Activated CD4-positive, alpha-beta T cell treated with anti-CD3 and anti-CD28 coated beads for 36 hours (primary cell): ENCODE data around the gene LPP. TPM values are rescaled to one million over a fixed set of nuclear protein-coding genes. Genes with fewer than 3 reads are reported as not detected.

Experiments used
- ATAC-seq: fragments of 200-7000 bp; cut with Tn5 transposase; one replicate; pipeline ENCODE4 v1.10.0; 2021; ENCODE audit warnings: mild to moderate bottlenecking, moderate library complexity
- CTCF ChIA-PET: fragments of 350-600 bp; sonication (Branson Sonifier 250); formaldehyde crosslinking; loops from one replicate; lab custom pipeline; 2021; ENCODE audit warnings: antibody characterized with exemption; lab: Charles Lee
- POLR2A ChIA-PET: fragments of 350-600 bp; sonication (Branson Sonifier 250); formaldehyde crosslinking; loops from one replicate; lab custom pipeline; 2021; ENCODE audit warnings: antibody characterized with exemption, inconsistent platforms; lab: Charles Lee
- DNase-seq: peaks from one replicate; pipeline ENCODE4 v3.0.0-alpha.2; 2020
- H3K27ac Mint-ChIP-seq: one replicate; pipeline ENCODE4 v1.8.0; 2021; ENCODE audit warnings: mixed read lengths
- H3K27me3 Mint-ChIP-seq: one replicate; pipeline ENCODE4 v1.8.0; 2021; ENCODE audit warnings: mixed read lengths
- H3K36me3 Mint-ChIP-seq: one replicate; pipeline ENCODE4 v1.8.0; 2021; ENCODE audit warnings: low read depth, mixed read lengths
- H3K4me1 Mint-ChIP-seq: one replicate; pipeline ENCODE4 v1.8.0; 2021; ENCODE audit warnings: mixed read lengths
- H3K4me3 Mint-ChIP-seq: one replicate; pipeline ENCODE4 v1.8.0; 2021; ENCODE audit warnings: mild to moderate bottlenecking, moderate library complexity, mixed read lengths
- H3K9me3 Mint-ChIP-seq: one replicate; pipeline ENCODE4 v1.8.0; 2021; ENCODE audit warnings: low read depth, mixed read lengths
- intact Hi-C, 2 experiments: fragments of 100-400 bp; cut with DNase I in 1 of 2; cut with micrococcal nuclease in 1 of 2; formaldehyde crosslinking; loops; one replicate each; pipeline versions ENCODE4 v1.14.2 to v1.15.1; 2022 to 2024; cut with DNase I, micrococcal nuclease
- total RNA-seq, 2 experiments: library from RNA; stranded (reverse); gene quantifications; one replicate each; pipeline ENCODE4 v1.2.3, GENCODE V29; 2021

LPP gene
- total RNA-seq, 2 experiments from 2014 or later = 34.7 to 40.6 TPM

GRCh38 chr3:188798556-188799145 lies 644.7 kb downstream of the LPP start:
- Mint-ChIP-seq H3K27me3 (no peaks in the 10 kb centered on the region), H3K4me1 (peaks cover 7% of the 10 kb centered on the region), H3K27ac (no peak overlapping the region), H3K9me3 (no peaks in the 10 kb centered on the region), H3K36me3 (peaks cover 6% of the 10 kb centered on the region), H3K4me3 (no peak overlapping the region)
- ATAC-seq (no peak), DNase-seq (no peak)
- POLR2A ChIA-PET = no interaction called here
- CTCF ChIA-PET = interaction anchor here (1.2 kb wide), 1 partner anchor 513 kb away, joined by 3 read pairs; no protein-coding TSS in a partner anchor
- intact Hi-C loops = no loop called here

- no peak for DNase-seq
- ChIA-PET CTCF (no interaction called here), POLR2A (no interaction called here)
- Mint-ChIP-seq H3K27ac (no peak overlapping the region), H3K36me3 (peaks cover 5% of the 10 kb centered on the region), H3K9me3 (peaks cover 2% of the 10 kb centered on the region), H3K4me3 (no peak overlapping the region), H3K27me3 (no peaks in the 10 kb centered on the region), H3K4me1 (no peaks in the 10 kb centered on the region)
- intact Hi-C loops = no loop called here
- ATAC-seq = no peak
These were observed 647.4 kb downstream of the LPP start for GRCh38 chr3:188801393-188801792.

GRCh38 chr3:188802645-188803044 lies 648.7 kb downstream of the LPP start:
- ChIA-PET CTCF (interaction anchor here (0.6 to 1.0 kb wide), 6 partner anchors 9 to 1471 kb away, joined by 3 read pairs; no protein-coding TSS in a partner anchor), POLR2A (no interaction called here)
- intact Hi-C loops = no loop called here
- ATAC-seq = no peak
- no peak overlapping the region for H3K4me3 Mint-ChIP-seq
- H3K9me3 Mint-ChIP-seq = peaks cover 9% of the 10 kb centered on the region
- DNase-seq = no peak
- H3K36me3 Mint-ChIP-seq = peaks cover 13% of the 10 kb centered on the region
- no peaks in the 10 kb centered on the region for H3K27me3 Mint-ChIP-seq
- H3K4me1 Mint-ChIP-seq = no peaks in the 10 kb centered on the region
- no peak overlapping the region for H3K27ac Mint-ChIP-seq

GRCh38 chr3:188807006-188807405 lies 653.0 kb downstream of the LPP start:
- Mint-ChIP-seq H3K9me3 (peaks cover 17% of the 10 kb centered on the region), H3K4me3 (no peak overlapping the region), H3K27me3 (no peaks in the 10 kb centered on the region), H3K4me1 (no peaks in the 10 kb centered on the region), H3K36me3 (peaks cover 17% of the 10 kb centered on the region), H3K27ac (no peak overlapping the region)
- no peak for DNase-seq
- ChIA-PET CTCF (interaction anchor here (0.5 kb wide), 1 partner anchor 569 kb away, joined by 4 read pairs; no protein-coding TSS in a partner anchor), POLR2A (no interaction called here)
- intact Hi-C loops = no loop called here
- ATAC-seq = no peak

- CTCF ChIA-PET = interaction anchor here (1.2 kb wide), 1 partner anchor 9 kb away, joined by 3 read pairs; no protein-coding TSS in a partner anchor
- DNase-seq (no peak), ATAC-seq (no peak)
- Mint-ChIP-seq H3K36me3 (peaks cover 12% of the 10 kb centered on the region), H3K4me1 (no peaks in the 10 kb centered on the region), H3K27ac (no peak overlapping the region), H3K9me3 (peaks cover 11% of the 10 kb centered on the region), H3K4me3 (no peak overlapping the region), H3K27me3 (no peaks in the 10 kb centered on the region)
- POLR2A ChIA-PET = no interaction called here
- intact Hi-C loops = no loop called here
These were observed 658.2 kb downstream of the LPP start for GRCh38 chr3:188812198-188812597.

GRCh38 chr3:188814581-188814980 lies 660.6 kb downstream of the LPP start:
- Mint-ChIP-seq H3K4me1 (no peaks in the 10 kb centered on the region), H3K9me3 (no peaks in the 10 kb centered on the region), H3K27me3 (no peaks in the 10 kb centered on the region), H3K4me3 (no peak overlapping the region), H3K36me3 (no peaks in the 10 kb centered on the region), H3K27ac (no peak overlapping the region)
- CTCF ChIA-PET = interaction anchor here (0.6 to 1.3 kb wide), 2 partner anchors 17 to 1965 kb away, joined by 3 to 4 read pairs; no protein-coding TSS in a partner anchor
- POLR2A ChIA-PET = interaction anchor here (0.6 kb wide), 1 partner anchor 120 kb away, joined by 5 read pairs; no protein-coding TSS in a partner anchor
- intact Hi-C loops = no loop called here
- ATAC-seq (no peak), DNase-seq (no peak)

- CTCF ChIA-PET = interaction anchor here (0.6 to 1.0 kb wide), 3 partner anchors 15 to 1090 kb away, joined by 3 read pairs; no protein-coding TSS in a partner anchor
- no peaks in the 10 kb centered on the region for H3K4me1 Mint-ChIP-seq
- POLR2A ChIA-PET = no interaction called here
These were observed 663.4 kb downstream of the LPP start for GRCh38 chr3:188817103-188817934.

GRCh38 chr3:188817935-188818269 lies 663.9 kb downstream of the LPP start:
- intact Hi-C loops = no loop called here
- ATAC-seq = no peak
- Mint-ChIP-seq H3K27me3 (no peaks in the 10 kb centered on the region), H3K36me3 (no peaks in the 10 kb centered on the region), H3K4me3 (no peak overlapping the region), H3K9me3 (no peaks in the 10 kb centered on the region), H3K27ac (no peak overlapping the region), H3K4me1 (no peaks in the 10 kb centered on the region)
- no peak for DNase-seq
- ChIA-PET CTCF (interaction anchor here (0.5 to 1.0 kb wide), 4 partner anchors 16 to 1091 kb away, joined by 3 read pairs; no protein-coding TSS in a partner anchor), POLR2A (no interaction called here)

More at GRCh38 chr3:188817103-188817934, 663.4 kb downstream of the LPP start:
- H3K36me3 Mint-ChIP-seq = no peaks in the 10 kb centered on the region
- intact Hi-C loops = no loop called here
- ATAC-seq = no peak
- no peak for DNase-seq
- H3K27ac Mint-ChIP-seq = no peak overlapping the region
- no peaks in the 10 kb centered on the region for H3K9me3 Mint-ChIP-seq
- H3K4me3 Mint-ChIP-seq = no peak overlapping the region
- no peaks in the 10 kb centered on the region for H3K27me3 Mint-ChIP-seq

GRCh38 chr3:188818282-188818681 lies 664.3 kb downstream of the LPP start:
- intact Hi-C loops = no loop called here
- Mint-ChIP-seq H3K4me3 (no peak overlapping the region), H3K36me3 (no peaks in the 10 kb centered on the region), H3K4me1 (no peaks in the 10 kb centered on the region), H3K27ac (no peak overlapping the region), H3K9me3 (no peaks in the 10 kb centered on the region), H3K27me3 (no peaks in the 10 kb centered on the region)
- ATAC-seq (no peak), DNase-seq (no peak)
- ChIA-PET POLR2A (no interaction called here), CTCF (interaction anchor here (0.5 to 1.0 kb wide), 5 partner anchors 16 to 1148 kb away, joined by 3 read pairs; partner anchors contain the start of gene SST)

- H3K4me3 Mint-ChIP-seq = no peak overlapping the region
These were observed 666.0 kb downstream of the LPP start for GRCh38 chr3:188819939-188820338.

GRCh38 chr3:188822004-188822403 lies 668.0 kb downstream of the LPP start:
- DNase-seq (no peak), ATAC-seq (no peak)
- CTCF ChIA-PET = interaction anchor here (0.6 to 0.7 kb wide), 3 partner anchors 133 to 904 kb away, joined by 3 to 4 read pairs (median 3); no protein-coding TSS in a partner anchor
- intact Hi-C loops = no loop called here
- H3K27me3 Mint-ChIP-seq = no peaks in the 10 kb centered on the region
- H3K9me3 Mint-ChIP-seq = no peaks in the 10 kb centered on the region
- H3K36me3 Mint-ChIP-seq = no peaks in the 10 kb centered on the region
- H3K4me1 Mint-ChIP-seq = peaks cover 11% of the 10 kb centered on the region
- H3K27ac Mint-ChIP-seq = no peak overlapping the region
- no peak overlapping the region for H3K4me3 Mint-ChIP-seq
- POLR2A ChIA-PET = no interaction called here

More at GRCh38 chr3:188819939-188820338, 666.0 kb downstream of the LPP start:
- DNase-seq (no peak), ATAC-seq (no peak)
- intact Hi-C loops = no loop called here
- Mint-ChIP-seq H3K4me1 (no peaks in the 10 kb centered on the region), H3K27me3 (no peaks in the 10 kb centered on the region), H3K27ac (no peak overlapping the region), H3K9me3 (no peaks in the 10 kb centered on the region), H3K36me3 (no peaks in the 10 kb centered on the region)
- ChIA-PET CTCF (interaction anchor here (0.6 kb wide), 1 partner anchor 287 kb away, joined by 7 read pairs; no protein-coding TSS in a partner anchor), POLR2A (no interaction called here)
